NCI-H2081 (cell line): ENCODE measurements around the gene CLDN7.

Experiments
- DNase-seq, 2 experiments: peaks; one replicate each; lab custom pipeline; 2025; lab: John Stamatoyannopoulos, UW

Gene CLDN7

DNA sequence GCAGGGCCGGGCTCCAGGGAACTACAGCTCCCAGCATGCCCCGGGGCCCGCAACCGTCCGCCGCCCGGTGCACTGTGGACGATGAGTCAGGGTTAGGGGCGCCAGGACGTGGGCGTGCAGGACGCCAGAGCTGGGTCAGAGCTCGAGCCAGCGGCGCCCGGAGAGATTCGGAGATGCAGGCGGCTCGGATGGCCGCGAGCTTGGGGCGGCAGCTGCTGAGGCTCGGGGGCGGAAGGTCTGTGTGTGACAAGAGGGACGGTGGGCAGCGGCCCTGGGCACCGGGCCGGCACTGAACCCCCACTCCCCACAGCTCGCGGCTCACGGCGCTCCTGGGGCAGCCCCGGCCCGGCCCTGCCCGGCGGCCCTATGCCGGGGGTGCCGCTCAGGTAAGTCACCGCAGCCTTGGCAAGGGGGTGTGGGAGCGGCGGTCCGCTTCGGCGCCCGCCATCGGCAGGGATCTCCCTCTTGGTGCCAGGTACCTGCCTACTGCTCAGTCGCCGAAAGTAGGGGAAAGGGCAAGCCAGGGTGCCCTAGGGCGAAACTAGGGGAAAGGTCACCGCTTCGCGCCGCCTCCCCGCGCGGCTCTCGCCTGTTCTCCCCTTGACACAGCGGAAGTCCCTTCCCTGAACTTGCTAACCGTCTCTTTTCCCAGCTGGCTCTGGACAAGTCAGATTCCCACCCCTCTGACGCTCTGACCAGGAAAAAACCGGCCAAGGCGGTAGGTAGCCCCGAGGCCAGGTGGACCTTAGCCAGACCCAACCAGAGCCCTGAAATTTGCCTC, 42.3 kb downstream of the CLDN7 start, which contains the start of the genes ACADVL and DLG4:
Gene ACADVL, plus strand, starts transcription at position 127 of the 781 bp plus-strand sequence. Its CDS starts 47 bp downstream, at position 174.
Gene DLG4, minus strand, starts transcription at position 25 of the 781 bp plus-strand sequence.
- DNase-seq, result peak in 1 of 2 experiments; percentile 52

DNA sequence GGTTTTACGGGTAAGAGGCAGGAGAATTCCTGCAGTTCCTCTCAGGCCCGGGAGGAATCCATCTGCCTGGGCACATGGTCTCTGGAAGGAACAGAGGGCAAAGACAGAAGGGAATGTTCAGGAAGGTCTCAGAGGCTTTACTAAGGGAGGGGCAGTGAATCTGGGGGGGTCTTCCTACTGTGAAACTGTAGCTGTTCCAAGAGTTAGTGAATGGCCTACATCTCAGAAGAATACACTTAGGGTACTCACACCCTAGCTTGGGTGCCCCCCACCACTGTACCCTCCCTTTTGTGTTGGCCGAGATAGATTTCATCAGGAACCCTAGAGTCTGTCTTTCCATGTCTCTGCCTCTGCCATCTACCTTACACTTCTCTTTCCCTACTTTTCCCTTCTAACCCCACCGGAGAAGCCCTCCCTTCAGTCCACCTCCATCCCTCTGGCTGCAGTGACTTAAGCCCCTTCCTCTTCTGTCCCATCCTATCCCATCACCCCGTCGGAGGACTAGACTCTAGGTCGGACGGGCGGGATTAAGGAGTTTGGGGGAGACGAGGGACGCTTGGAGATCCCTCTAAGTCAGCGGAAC, 43.0 kb downstream of the CLDN7 start:
- DNase-seq, result no peak

DNA sequence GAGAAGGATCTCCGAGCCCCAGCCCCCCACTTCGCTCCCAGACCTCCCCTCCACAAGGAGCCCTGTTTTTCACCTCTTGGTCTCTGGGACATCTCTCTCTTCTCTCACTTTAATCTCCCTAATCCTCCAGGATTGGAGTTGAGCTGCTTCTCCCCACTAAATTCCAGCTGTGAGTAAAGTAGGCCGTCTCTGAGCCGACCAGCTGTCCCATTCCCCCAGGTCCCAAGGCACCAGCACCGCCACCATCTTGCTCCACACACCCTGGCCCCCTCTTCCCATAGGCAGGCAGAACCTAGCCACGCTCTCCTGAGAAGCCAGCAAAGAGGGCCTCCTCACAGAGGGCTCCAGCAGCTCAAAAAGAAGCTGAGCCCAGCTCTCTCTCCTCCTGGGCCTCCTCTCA, 43.5 kb downstream of the CLDN7 start:
- no peak for DNase-seq

DNA sequence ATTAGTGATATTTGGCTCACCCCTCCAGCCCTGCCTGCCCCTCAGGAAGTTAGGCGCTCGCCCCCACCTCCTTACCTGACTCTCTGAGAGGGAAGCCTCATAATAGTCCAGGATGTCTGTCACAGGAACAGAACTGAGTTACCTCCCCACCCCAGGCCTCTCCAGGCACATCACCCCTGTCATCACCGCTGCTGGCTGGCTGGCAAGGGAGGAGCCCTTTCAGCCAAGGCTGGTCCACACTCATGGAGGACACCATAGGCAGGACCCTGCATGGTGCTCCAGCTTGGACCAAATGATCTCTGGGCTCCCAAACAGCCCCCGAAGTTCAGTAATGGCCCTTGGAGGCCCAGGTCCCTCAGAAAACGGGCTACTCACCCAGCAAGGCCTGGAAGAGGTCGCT, 44.1 kb downstream of the CLDN7 start:
- DNase-seq, result no peak

DNA sequence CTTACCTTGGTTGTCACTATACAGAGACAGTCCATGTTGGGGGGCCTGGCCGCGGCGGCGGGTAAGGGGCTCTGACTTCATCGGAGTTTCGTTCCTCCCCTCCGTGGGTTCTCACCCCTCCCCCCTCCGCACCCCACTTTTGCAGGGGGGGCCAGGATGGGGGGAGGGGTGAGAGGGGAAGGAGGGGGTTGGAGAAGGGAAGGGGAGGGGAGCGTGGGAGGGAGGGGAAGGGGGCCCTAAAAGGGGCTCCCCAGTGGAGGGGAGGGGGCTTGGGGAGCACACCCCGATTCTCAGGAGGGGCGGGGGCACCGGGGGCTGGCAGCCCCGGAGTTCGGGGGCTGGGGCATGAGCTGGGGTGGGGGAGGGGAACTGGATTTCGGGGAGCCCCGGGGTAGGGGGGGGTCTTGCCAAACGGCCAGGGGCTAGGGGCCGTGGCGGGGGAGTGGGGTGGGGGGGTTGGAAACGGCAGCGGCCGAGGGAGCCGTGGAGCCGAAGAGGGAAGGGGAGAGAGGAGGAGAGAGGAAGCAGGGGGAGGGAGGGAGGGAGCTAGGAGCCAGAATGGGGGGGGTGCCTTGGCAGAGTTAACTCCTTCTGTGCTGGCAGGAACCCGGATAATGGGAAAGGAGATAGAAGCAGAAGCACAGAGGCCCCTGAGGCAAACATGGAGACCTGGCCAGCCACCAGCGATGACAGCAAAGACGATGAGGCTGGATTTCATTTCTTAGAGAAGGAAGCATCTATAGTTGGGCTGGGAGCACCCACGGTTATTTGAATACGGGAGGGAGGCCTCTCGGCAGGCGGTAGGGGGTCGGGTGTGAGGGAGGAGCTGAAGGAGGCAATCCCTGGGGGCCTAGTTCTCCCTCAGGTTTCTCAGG, 44.9 kb downstream of the CLDN7 start:
- peak; percentile 11 to 38 for DNase-seq

DNA sequence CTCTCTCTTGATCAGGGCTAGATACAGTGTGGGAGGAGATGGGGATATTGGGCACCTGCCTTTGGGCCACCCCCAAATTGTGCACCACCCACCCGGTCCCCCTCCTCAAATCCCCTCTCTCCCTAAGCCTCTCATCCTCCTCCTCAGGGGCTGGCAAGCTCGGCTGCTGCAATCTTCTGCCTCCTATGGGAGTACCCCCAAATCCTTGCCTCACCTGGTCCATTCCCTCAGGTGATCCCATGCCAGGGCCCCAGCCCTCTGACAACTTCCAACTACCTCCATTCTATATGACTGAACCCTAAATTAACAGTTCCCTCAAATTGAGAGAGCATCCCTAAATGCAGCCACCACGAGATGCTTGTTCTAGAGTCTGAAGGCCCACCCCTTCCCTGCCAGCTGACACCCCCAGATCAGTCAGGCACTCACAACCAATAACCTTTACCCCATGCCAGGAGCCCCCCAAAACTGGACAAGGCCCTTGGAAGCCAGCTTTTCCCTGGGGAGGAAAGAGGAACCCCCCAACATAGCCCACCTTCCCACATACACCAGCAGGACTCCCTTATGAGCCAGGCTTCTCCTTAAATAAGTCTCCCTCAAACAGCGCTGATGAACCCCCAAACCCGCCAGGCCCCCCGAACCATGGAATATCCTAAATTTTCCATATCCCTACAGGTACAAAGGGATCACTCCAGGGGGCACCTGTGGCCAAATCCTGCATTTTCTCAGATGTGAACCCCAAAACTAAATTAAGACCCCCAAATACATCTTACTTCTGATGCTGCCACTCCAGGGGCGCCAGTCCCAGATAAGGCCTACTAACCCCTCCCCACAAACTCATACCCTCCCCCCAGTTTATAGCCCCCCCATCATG, 45.8 kb downstream of the CLDN7 start:
- no peak for DNase-seq

DNA sequence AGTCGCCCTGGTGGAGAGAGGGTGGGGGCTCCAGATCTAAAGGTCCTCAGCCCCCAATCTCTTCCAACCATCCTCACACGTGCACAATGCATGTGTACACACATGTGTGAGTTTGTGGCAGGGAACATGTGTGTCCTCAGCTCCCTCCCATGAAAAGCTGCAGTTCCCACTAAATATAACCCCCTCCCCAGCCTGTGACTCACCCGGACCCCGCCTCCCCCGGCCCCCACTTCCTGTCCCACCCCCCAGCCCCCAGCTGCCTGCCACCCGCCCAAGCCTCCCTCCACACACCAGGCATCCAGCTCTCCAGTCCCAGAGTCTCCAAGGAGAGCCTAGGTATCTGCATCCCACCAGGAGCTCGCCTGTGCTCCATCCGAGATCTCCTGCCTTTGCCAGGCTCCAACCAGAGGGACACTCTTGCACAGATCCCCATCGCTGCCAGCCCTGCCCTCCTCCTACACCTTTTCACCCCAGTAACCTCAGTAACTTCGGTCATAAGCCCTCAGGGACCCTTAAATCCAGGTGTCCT, 46.6 kb downstream of the CLDN7 start:
- DNase-seq, result no peak

DNA sequence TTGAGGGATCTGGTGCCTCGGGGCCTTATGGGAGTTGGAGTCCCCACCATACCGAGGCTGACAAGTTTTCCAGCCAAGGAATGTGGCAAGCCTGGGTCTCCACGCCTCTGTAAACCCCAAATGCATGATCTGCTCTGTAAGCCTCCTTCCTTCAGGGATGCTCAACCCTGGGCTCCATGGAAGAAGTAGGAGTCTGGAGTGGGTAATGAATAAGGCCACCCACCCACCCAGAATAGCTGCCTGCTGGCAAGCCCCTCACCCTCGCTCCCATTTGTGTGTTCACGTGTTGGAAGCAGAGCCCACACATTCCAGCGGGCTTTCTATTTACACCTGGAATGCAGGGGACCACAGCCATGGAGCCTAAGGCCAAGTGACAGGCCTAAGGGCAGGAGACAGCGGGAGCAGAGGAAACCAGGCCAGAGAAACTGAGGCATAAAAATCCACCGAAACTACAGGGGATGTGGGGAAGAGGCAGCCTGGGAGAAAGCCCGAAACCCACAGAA, 47.1 kb downstream of the CLDN7 start:
- no peak for DNase-seq

DNA sequence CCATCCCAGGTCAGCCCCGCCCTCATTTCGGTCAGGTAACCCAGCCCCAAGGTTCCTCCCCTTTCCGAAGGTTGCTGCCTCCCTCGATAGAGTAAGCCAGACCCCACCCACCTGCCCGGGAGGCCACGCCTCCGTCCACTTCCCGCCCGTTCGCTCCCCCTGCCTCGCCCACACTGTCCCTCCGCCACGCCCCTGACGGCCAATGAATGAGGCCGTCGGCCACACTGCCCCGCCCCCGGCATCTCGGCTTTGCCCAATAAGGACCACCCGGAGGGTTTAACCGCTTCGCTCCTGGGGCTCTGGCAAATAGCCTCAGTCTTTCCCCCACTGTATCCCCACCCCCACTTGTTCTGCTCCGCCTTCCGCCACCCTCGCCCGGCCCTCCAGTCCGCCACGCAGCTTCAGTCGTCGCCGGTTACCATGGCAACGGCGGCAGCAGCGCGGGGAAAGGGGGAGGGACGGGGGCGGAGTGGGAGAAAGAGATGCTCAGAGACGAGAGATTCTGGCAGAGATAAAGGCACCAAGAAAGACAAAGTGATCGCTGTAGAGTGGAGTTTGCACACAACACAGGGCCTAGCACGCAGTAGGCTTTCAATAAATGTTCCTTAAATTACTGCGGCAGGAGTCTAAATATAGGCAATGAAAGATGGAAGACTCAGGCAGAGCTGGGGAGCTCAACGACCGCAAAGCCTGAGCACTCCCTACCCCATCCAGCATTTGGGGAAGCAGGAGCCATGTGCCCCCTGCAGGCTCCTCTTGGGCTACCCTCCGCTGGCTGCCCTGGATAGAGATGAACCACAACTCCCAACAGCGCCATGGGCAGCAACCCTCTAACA, 47.8 kb downstream of the CLDN7 start:
- peak; percentile 91 to 95 for DNase-seq

DNA sequence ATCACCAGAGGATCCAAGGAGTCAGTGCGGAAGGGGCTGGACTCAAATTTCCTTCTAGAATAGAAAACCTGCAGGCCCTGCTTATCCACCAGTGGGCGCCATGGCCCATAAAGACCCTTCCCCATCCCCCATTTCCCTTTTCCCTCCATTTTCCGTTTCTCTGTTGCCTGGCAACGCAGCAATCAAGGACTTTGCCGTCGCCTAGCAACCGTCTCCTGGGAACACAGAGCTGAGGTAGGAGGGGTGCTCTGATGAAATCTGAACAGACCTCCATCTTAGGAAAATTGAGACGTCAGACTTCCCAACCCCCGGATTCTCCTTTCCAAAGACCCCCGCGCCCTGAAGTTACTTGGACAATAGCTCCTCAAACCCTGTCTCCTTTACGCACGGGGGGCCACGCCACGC, 48.4 kb downstream of the CLDN7 start:
- peak; percentile 83 to 84 for DNase-seq

DNA sequence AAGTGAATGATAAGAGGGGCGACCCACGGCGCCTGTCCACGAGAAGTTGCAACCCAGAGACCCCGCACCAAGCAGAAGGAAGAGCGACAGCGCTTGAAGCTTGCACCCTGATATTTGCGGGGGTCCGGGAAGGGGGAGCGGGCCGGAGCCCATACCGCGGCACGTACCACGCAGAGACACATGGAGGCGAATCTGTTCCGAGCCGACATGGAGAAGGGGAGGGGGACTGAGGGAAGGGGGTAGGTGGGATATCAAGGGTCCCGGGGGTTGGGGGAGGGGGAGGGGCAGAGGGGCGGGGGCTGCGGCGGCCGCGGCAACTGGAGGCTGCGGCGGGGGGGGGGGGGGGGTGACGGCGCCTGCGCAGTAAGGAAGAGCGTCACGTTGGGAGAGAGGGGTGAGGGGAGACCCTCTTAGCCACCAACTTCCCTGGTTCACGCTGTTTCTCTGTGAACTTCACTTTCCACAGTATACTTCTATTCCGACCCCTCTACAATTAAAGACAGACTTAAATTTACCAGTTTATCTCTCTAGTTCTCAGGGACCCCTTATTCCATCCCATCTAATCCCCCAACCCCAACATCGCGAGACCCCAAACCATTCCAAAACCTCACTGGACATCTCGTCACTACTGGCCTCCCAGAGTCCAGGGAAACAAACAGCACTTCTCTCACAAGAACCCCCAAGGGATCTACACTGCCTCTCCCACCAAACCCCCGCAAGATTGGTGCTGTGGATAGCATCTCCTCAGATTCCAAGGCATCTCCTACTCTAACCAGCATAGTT, 50.6 kb downstream of the CLDN7 start:
- peak in 1 of 2 experiments; percentile 0 for DNase-seq
